ENCODE results near the gene CDHR3. TPM values are rescaled to one million over a fixed set of nuclear protein-coding genes. Genes with fewer than 3 reads are reported as not detected.

CDHR3 gene
- total and polyA plus RNA-seq, 2 of the 8 experiments (the other 6 are each of a cell fraction or from before 2014, with no cell fraction given), result 6.4 to 6.8 TPM

- TF ChIP-seq ATF2 (IDR thresholded peaks at IDR 0.05; ENCODE audit: low read length), result no peak
- TF ChIP-seq TCF12 (IDR thresholded peaks at IDR 0.05; ENCODE audit: low read depth, low read length), result no peak
- no peak for TF ChIP-seq CHD1 (IDR thresholded peaks at IDR 0.05; ENCODE audit: low read depth, low read length)
Observed at GRCh38 chr7:106070567-106071254, 107.6 kb downstream of the CDHR3 start (continued).
